ENCODE results near the gene GALNS.

- TF ChIP-seq USF1 (IDR thresholded peaks at IDR 0.05) (no peak), ZBTB7A (IDR thresholded peaks at IDR 0.05; ENCODE audit: low read depth) (no peak), EP300 (IDR thresholded peaks at IDR 0.05; ENCODE audit: borderline replicate concordance) (no peak)
These were observed 40.7 kb downstream of the GALNS start for GRCh38 chr16:88815901-88816589.
